ENCODE measurements around the gene PFDN4.

DNA sequence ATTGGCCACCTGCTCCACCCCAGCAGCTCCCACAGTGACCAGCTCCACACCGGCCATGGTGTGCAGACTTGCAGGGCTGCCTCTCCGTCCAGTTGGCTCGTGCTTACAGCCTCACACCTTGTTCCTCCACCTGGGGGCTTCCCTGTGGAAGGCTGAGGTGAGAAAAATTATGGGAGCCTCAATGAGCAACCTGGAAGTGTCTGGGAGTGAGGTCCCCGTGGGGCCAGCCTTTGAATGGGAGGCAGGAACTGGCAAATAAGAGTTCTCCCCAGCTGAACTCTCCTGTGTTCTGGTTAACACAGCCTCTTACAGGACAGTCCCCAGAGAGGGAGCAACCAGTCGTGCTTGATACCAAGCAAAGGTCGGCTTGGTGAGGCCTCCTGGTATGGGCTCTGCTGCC, 3.8 kb upstream of the PFDN4 start:
- TF ChIP-seq POLR2AphosphoS5 (IDR thresholded peaks at IDR 0.05) (no peak), POLR2A (IDR thresholded peaks at IDR 0.05) (no peak)
- TF ChIP-seq, protein P1, sequence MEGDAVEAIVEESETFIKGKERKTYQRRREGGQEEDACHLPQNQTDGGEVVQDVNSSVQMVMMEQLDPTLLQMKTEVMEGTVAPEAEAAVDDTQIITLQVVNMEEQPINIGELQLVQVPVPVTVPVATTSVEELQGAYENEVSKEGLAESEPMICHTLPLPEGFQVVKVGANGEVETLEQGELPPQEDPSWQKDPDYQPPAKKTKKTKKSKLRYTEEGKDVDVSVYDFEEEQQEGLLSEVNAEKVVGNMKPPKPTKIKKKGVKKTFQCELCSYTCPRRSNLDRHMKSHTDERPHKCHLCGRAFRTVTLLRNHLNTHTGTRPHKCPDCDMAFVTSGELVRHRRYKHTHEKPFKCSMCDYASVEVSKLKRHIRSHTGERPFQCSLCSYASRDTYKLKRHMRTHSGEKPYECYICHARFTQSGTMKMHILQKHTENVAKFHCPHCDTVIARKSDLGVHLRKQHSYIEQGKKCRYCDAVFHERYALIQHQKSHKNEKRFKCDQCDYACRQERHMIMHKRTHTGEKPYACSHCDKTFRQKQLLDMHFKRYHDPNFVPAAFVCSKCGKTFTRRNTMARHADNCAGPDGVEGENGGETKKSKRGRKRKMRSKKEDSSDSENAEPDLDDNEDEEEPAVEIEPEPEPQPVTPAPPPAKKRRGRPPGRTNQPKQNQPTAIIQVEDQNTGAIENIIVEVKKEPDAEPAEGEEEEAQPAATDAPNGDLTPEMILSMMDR (IDR thresholded peaks at IDR 0.05): no peak

All from transverse colon (tissue), 4 donors.